Neural cell (in vitro differentiated cells): ENCODE results near the gene SLC35C1. TPM values are rescaled to one million over a fixed set of nuclear protein-coding genes. Genes with fewer than 3 reads are reported as not detected.

Source experiments
- H2AFZ ChIP-seq: fragments of 200-600, 300-800 bp; sonication (generic), shearing (Covaris generic); 2 replicates; pipeline ENCODE4 v1.6.0; 2014; ENCODE audit warnings: low read depth, mild to moderate bottlenecking, antibody characterized with exemption, low read length, moderate library complexity
- H3F3A ChIP-seq: fragments of 200-600 bp; shearing (Covaris generic); 2 replicates; pipeline ENCODE4 v1.6.1; 2016; ENCODE audit warnings: mild to moderate bottlenecking, moderate library complexity, mixed read lengths, antibody characterized with exemption, low read length; ENCODE audit not compliant: insufficient read depth, poor library complexity, severe bottlenecking
- H3K27ac ChIP-seq: fragments of 200-600, 300-800 bp; sonication (generic), shearing (Covaris generic); 2 replicates; pipeline ENCODE4 v1.5.1; 2014; ENCODE audit warnings: mild to moderate bottlenecking, low read length, moderate library complexity
- H3K27me3 ChIP-seq: fragments of 300-800, 200-600 bp; sonication (generic), shearing (Covaris generic); 2 replicates; pipeline ENCODE4 v1.6.0; 2014; ENCODE audit warnings: mild to moderate bottlenecking, low read depth, low read length, moderate library complexity; ENCODE audit not compliant: insufficient read depth
- H3K36me3 ChIP-seq: fragments of 300-800, 200-600 bp; sonication (generic), shearing (Covaris generic); 2 replicates; pipeline ENCODE4 v1.5.1; 2014; ENCODE audit warnings: mild to moderate bottlenecking, antibody characterized with exemption, low read length, moderate library complexity; ENCODE audit not compliant: insufficient read depth
- H3K4me2 ChIP-seq: fragments of 300-800, 200-600 bp; sonication (generic), shearing (Covaris generic); 2 replicates; pipeline ENCODE4 v1.6.0; 2014; ENCODE audit warnings: mild to moderate bottlenecking, low read length
- H3K4me3 ChIP-seq: fragments of 300-800, 200-600 bp; sonication (generic), shearing (Covaris generic); 2 replicates; pipeline ENCODE4 v1.5.1; 2014; ENCODE audit warnings: mild to moderate bottlenecking, low read length, moderate library complexity
- H3K79me2 ChIP-seq: fragments of 200-600 bp; shearing (Covaris generic); replicated peaks from 2 replicates; pipeline ENCODE4 v1.6.0; 2014; ENCODE audit warnings: mild to moderate bottlenecking, low read length, moderate library complexity; ENCODE audit not compliant: insufficient read depth
- H3K9ac ChIP-seq: fragments of 300-800, 200-600 bp; sonication (generic), shearing (Covaris generic); 2 replicates; pipeline ENCODE4 v1.6.1; 2016; ENCODE audit warnings: mild to moderate bottlenecking, low read length, mixed read lengths
- H3K9me2 ChIP-seq: fragments of 200-600 bp; shearing (Covaris generic); 2 replicates; pipeline ENCODE4 v1.6.1; 2016; ENCODE audit warnings: mild to moderate bottlenecking, low read length, mixed read lengths; ENCODE audit not compliant: insufficient read depth
- H3K9me3 ChIP-seq: fragments of 200-600, 300-800 bp; sonication (generic), shearing (Covaris generic); 2 replicates; pipeline ENCODE4 v1.6.1; 2016; ENCODE audit warnings: mild to moderate bottlenecking, mixed run types, low read length, moderate library complexity, mixed read lengths
- H4K20me1 ChIP-seq: fragments of 200-600 bp; shearing (Covaris generic); 2 replicates; pipeline ENCODE4 v1.6.1; 2016; ENCODE audit warnings: mild to moderate bottlenecking, mixed run types; ENCODE audit not compliant: insufficient read depth
- EP300 ChIP-seq: fragments of 450-650 bp; conservative IDR thresholded peaks from 2 replicates; pipeline ENCODE4 v1.6.1; 2014; ENCODE audit warnings: antibody characterized with exemption, mild to moderate bottlenecking, moderate library complexity; ENCODE audit not compliant: poor library complexity, severe bottlenecking
- EZH2 ChIP-seq: fragments of 200-600, 300-800 bp; shearing (Covaris generic), sonication (generic); IDR thresholded peaks from 2 replicates; pipeline ENCODE4 v1.6.1; 2014; ENCODE audit warnings: antibody characterized with exemption, low read length, borderline replicate concordance, mild to moderate bottlenecking; ENCODE audit not compliant: insufficient read depth, poor library complexity, severe bottlenecking
- MXI1 ChIP-seq: fragments of 450-650 bp; conservative IDR thresholded peaks from 2 replicates; pipeline ENCODE4 v1.6.1; 2014; ENCODE audit warnings: antibody characterized with exemption, mild to moderate bottlenecking; ENCODE audit not compliant: poor library complexity, severe bottlenecking
- POLR2AphosphoS5 ChIP-seq: IDR thresholded peaks from 2 replicates; pipeline ENCODE4 v1.6.1; 2012
- RAD21 ChIP-seq: fragments of 450-650 bp; conservative IDR thresholded peaks from 2 replicates; pipeline ENCODE4 v1.6.1; 2014; ENCODE audit warnings: antibody characterized with exemption, mild to moderate bottlenecking, moderate library complexity
- SMC3 ChIP-seq: fragments of 450-650 bp; conservative IDR thresholded peaks from 2 replicates; pipeline ENCODE4 v1.6.1; 2014; ENCODE audit warnings: antibody characterized with exemption, mild to moderate bottlenecking, moderate library complexity; ENCODE audit not compliant: poor library complexity
- TAF1 ChIP-seq: IDR thresholded peaks from 2 replicates; pipeline ENCODE4 v1.6.1; 2012; ENCODE audit warnings: low read depth
- polyA plus RNA-seq: library from polyadenylated mRNA; depleted of rRNA; stranded (reverse); fragments of >200 nt; gene quantifications from 2 replicates; pipeline ENCODE4 v1.2.3, GENCODE V29; 2014
- TF ChIP-seq, protein P1 (sequence below): fragments of 450-650 bp; IDR thresholded peaks from 2 replicates; pipeline ENCODE4 v1.5.1; 2014; ENCODE audit warnings: antibody characterized with exemption, mild to moderate bottlenecking, moderate library complexity; ENCODE audit not compliant: poor library complexity, severe bottlenecking
- TF ChIP-seq, protein P2 (sequence below): IDR thresholded peaks from 2 replicates; pipeline ENCODE4 v1.6.1; 2012; ENCODE audit warnings: borderline replicate concordance

Gene SLC35C1
- polyA plus RNA-seq, 1 donor from 2014 or later = 2.3 TPM

DNA sequence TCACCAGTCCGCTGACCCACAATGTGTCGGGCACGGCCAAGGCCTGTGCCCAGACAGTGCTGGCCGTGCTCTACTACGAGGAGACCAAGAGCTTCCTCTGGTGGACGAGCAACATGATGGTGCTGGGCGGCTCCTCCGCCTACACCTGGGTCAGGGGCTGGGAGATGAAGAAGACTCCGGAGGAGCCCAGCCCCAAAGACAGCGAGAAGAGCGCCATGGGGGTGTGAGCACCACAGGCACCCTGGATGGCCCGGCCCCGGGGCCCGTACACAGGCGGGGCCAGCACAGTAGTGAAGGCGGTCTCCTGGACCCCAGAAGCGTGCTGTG lies 6.1 kb downstream of the SLC35C1 start:
- no peak overlapping the region for H2AFZ ChIP-seq
- H3K4me2 ChIP-seq = no peak overlapping the region
- H4K20me1 ChIP-seq = no peaks in the 10 kb centered on the region
- peaks cover 7% of the 10 kb centered on the region for H3K36me3 ChIP-seq
- peaks cover 7% of the 10 kb centered on the region for H3K79me2 ChIP-seq
- H3K27me3 ChIP-seq = no peaks in the 10 kb centered on the region
- no peak overlapping the region for H3K27ac ChIP-seq
- H3F3A ChIP-seq = no peaks in the 10 kb centered on the region
- no peaks in the 10 kb centered on the region for H3K9me3 ChIP-seq
- no peak overlapping the region for H3K4me3 ChIP-seq
- H3K9ac ChIP-seq = no peak overlapping the region
- H3K9me2 ChIP-seq = no peaks in the 10 kb centered on the region
- no peak for TF ChIP-seq POLR2AphosphoS5
- no peak for TF ChIP-seq EZH2
- TF ChIP-seq MXI1 = no peak
- TF ChIP-seq SMC3 = no peak
- TF ChIP-seq EP300 = no peak
- TF ChIP-seq, protein P1, sequence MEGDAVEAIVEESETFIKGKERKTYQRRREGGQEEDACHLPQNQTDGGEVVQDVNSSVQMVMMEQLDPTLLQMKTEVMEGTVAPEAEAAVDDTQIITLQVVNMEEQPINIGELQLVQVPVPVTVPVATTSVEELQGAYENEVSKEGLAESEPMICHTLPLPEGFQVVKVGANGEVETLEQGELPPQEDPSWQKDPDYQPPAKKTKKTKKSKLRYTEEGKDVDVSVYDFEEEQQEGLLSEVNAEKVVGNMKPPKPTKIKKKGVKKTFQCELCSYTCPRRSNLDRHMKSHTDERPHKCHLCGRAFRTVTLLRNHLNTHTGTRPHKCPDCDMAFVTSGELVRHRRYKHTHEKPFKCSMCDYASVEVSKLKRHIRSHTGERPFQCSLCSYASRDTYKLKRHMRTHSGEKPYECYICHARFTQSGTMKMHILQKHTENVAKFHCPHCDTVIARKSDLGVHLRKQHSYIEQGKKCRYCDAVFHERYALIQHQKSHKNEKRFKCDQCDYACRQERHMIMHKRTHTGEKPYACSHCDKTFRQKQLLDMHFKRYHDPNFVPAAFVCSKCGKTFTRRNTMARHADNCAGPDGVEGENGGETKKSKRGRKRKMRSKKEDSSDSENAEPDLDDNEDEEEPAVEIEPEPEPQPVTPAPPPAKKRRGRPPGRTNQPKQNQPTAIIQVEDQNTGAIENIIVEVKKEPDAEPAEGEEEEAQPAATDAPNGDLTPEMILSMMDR = no peak

DNA sequence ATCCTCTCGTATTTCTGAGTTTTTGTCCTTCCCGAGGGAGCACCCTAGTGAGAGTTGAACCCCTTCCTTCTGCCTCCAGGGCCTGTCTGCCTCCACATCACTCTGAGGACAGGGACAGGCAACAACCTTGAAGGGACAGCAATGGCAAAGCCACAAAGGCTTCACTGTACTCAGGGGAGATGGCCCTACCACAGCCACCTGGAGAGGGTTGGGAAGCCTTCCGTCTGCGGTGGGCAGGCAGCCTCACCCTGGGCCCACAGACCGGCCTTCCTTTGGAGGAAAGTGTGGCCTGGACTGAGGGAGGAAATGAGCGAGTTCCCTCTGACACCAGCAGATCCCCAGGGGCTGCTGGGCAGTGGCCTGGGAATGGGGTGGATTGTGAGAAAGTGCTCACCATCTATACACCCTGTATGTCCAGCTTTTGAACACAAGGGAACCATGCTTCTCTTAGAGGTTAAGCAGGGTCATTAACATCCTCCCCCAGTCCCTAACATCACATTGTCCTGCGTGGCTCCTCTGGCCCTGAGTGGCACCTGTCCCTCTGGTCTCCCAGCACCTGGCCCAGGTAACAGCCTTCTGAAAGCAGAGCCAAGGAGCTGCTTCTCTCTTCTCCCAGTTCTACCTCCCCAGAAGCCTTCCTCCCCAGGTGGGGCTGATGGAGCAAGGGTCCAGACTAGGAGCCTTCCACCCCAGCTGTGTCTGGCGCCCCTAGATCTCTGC lies 6.8 kb downstream of the SLC35C1 start:
- H3K4me3 ChIP-seq = no peak overlapping the region
- H3K9me3 ChIP-seq = no peaks in the 10 kb centered on the region
- H3K79me2 ChIP-seq = peaks cover under 1% of the 10 kb centered on the region
- H3K27me3 ChIP-seq = no peaks in the 10 kb centered on the region
- H4K20me1 ChIP-seq = no peaks in the 10 kb centered on the region
- H3K36me3 ChIP-seq = peaks cover 7% of the 10 kb centered on the region
- H3K9me2 ChIP-seq = no peaks in the 10 kb centered on the region
- H3K4me2 ChIP-seq = no peak overlapping the region
- no peak overlapping the region for H3K27ac ChIP-seq
- no peaks in the 10 kb centered on the region for H3F3A ChIP-seq
- H2AFZ ChIP-seq = no peak overlapping the region
- H3K9ac ChIP-seq = no peak overlapping the region
- no peak for TF ChIP-seq RAD21
- no peak for TF ChIP-seq SMC3
- TF ChIP-seq, protein P2, sequence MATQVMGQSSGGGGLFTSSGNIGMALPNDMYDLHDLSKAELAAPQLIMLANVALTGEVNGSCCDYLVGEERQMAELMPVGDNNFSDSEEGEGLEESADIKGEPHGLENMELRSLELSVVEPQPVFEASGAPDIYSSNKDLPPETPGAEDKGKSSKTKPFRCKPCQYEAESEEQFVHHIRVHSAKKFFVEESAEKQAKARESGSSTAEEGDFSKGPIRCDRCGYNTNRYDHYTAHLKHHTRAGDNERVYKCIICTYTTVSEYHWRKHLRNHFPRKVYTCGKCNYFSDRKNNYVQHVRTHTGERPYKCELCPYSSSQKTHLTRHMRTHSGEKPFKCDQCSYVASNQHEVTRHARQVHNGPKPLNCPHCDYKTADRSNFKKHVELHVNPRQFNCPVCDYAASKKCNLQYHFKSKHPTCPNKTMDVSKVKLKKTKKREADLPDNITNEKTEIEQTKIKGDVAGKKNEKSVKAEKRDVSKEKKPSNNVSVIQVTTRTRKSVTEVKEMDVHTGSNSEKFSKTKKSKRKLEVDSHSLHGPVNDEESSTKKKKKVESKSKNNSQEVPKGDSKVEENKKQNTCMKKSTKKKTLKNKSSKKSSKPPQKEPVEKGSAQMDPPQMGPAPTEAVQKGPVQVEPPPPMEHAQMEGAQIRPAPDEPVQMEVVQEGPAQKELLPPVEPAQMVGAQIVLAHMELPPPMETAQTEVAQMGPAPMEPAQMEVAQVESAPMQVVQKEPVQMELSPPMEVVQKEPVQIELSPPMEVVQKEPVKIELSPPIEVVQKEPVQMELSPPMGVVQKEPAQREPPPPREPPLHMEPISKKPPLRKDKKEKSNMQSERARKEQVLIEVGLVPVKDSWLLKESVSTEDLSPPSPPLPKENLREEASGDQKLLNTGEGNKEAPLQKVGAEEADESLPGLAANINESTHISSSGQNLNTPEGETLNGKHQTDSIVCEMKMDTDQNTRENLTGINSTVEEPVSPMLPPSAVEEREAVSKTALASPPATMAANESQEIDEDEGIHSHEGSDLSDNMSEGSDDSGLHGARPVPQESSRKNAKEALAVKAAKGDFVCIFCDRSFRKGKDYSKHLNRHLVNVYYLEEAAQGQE = no peak
- TF ChIP-seq TAF1 = no peak
- no peak for TF ChIP-seq MXI1
- TF ChIP-seq EP300 = no peak
- TF ChIP-seq EZH2 = no peak
- TF ChIP-seq POLR2AphosphoS5 = no peak
- TF ChIP-seq, protein P1 = no peak
